ENCODE results near the gene OR52N5.

OR52N5 gene

DNA sequence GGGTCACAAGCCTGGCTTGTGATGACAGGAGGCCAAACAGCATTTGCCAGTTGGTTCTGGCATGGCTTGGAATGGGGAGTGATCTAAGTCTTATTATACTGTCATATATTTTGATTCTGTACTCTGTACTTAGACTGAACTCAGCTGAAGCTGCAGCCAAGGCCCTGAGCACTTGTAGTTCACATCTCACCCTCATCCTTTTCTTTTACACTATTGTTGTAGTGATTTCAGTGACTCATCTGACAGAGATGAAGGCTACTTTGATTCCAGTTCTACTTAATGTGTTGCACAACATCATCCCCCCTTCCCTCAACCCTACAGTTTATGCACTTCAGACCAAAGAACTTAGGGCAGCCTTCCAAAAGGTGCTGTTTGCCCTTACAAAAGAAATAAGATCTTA lies 46.1 kb downstream of the OR52N5 start:
- TF ChIP-seq, protein P1, sequence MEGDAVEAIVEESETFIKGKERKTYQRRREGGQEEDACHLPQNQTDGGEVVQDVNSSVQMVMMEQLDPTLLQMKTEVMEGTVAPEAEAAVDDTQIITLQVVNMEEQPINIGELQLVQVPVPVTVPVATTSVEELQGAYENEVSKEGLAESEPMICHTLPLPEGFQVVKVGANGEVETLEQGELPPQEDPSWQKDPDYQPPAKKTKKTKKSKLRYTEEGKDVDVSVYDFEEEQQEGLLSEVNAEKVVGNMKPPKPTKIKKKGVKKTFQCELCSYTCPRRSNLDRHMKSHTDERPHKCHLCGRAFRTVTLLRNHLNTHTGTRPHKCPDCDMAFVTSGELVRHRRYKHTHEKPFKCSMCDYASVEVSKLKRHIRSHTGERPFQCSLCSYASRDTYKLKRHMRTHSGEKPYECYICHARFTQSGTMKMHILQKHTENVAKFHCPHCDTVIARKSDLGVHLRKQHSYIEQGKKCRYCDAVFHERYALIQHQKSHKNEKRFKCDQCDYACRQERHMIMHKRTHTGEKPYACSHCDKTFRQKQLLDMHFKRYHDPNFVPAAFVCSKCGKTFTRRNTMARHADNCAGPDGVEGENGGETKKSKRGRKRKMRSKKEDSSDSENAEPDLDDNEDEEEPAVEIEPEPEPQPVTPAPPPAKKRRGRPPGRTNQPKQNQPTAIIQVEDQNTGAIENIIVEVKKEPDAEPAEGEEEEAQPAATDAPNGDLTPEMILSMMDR (IDR thresholded peaks at IDR 0.05; ENCODE audit: insufficient read depth, low read length, missing control alignments), result no peak
- no peak overlapping the region for H3K4me3 ChIP-seq (ENCODE audit: low read depth, low read length)
- ChIA-PET POLR2A (no interaction called here), CTCF (no interaction called here)
- DNase-seq (ENCODE audit: low read depth, low spot score), result no peak

DNA sequence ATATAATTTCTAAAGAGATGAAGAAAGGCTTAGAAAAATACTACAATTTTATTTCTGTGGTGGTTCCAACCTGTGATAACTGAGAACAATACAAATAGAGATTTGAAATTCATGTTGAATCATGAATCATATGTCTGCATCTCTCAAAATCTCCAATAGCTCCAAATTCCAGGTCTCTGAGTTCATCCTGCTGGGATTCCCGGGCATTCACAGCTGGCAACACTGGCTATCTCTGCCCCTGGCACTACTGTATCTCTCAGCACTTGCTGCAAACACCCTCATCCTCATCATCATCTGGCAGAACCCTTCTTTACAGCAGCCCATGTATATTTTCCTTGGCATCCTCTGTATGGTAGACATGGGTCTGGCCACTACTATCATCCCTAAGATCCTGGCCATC lies 46.8 kb downstream of the OR52N5 start, which contains the start of gene OR56B1:
Gene OR56B1, plus strand, starts transcription at position 53 of the 400 bp plus-strand sequence. Its CDS starts 69 bp downstream, at position 122.
- ChIA-PET POLR2A (no interaction called here), CTCF (no interaction called here)
- no peak for DNase-seq (ENCODE audit: low read depth, low spot score)
- H3K4me3 ChIP-seq (ENCODE audit: low read depth, low read length), result no peak within 1 kb of the TSS
- TF ChIP-seq, protein P1 (IDR thresholded peaks at IDR 0.05; ENCODE audit: insufficient read depth, low read length, missing control alignments), result no peak

DNA sequence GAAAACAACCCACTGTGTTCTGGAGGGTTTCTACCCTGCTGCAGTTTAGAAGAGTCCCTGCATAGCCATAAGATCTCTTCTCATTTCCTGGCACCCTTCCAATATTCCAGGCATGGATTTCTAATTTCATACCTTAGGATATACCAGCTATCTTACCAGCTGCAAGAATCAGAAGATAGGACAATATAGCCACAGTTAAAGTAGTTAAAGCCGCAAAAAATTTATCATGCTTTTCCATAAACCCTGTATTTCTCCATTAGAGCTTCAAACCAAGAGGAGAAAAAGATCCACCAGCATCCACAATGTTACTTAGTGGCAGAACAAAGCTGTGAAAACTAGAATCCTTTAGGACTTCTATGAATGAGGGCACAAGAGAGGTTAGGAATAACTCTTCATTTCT lies 55.5 kb downstream of the OR52N5 start:
- ChIA-PET CTCF (no interaction called here), POLR2A (no interaction called here)
- TF ChIP-seq, protein P1 (IDR thresholded peaks at IDR 0.05; ENCODE audit: insufficient read depth, low read length, missing control alignments), result no peak
- no peak overlapping the region for H3K4me3 ChIP-seq (ENCODE audit: low read depth, low read length)
- DNase-seq (ENCODE audit: low read depth, low spot score), result no peak

DNA sequence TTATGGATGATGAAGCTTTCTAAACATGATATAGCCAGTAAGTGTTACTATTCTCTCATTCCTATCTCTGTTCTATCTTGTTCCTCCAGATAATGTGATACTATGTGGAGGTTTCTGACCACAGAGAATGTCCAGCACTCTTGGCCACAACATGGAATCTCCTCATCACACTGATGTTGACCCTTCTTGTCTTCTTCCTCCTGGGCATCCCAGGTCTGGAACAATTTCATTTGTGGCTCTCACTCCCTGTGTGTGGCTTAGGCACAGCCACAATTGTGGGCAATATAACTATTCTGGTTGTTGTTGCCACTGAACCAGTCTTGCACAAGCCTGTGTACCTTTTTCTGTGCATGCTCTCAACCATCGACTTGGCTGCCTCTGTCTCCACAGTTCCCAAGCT lies 56.8 kb downstream of the OR52N5 start:
- ChIA-PET POLR2A (no interaction called here), CTCF (no interaction called here)
- DNase-seq (ENCODE audit: low read depth, low spot score), result no peak
- no peak overlapping the region for H3K4me3 ChIP-seq (ENCODE audit: low read depth, low read length)
- TF ChIP-seq, protein P1 (IDR thresholded peaks at IDR 0.05; ENCODE audit: insufficient read depth, low read length, missing control alignments), result no peak

Measured in AG04449 (cell line).